ENCODE measurements around the gene CHTOP.

Gene CHTOP

DNA sequence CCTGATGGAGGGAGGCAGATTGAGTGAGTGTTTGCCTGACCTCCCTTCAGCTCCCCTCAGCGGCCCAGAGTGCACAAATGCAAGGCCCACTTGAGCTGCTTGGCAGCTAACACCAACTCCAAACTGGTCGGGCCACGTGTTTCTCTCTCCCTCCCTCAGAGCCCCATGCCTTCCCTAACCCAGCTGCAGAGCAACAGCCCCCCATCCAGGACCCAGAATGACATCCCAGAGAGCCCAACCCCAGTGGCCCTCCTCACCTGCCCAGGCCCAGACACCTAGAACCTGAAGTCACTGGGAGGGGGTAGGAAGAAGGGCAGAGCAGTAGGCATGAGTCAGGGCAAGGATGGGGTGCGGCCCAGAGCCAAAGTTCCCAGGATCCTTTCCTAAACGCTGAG, 17.0 kb upstream of the CHTOP start:
- H3K27ac ChIP-seq: no peak overlapping the region
- TF ChIP-seq, protein P1, sequence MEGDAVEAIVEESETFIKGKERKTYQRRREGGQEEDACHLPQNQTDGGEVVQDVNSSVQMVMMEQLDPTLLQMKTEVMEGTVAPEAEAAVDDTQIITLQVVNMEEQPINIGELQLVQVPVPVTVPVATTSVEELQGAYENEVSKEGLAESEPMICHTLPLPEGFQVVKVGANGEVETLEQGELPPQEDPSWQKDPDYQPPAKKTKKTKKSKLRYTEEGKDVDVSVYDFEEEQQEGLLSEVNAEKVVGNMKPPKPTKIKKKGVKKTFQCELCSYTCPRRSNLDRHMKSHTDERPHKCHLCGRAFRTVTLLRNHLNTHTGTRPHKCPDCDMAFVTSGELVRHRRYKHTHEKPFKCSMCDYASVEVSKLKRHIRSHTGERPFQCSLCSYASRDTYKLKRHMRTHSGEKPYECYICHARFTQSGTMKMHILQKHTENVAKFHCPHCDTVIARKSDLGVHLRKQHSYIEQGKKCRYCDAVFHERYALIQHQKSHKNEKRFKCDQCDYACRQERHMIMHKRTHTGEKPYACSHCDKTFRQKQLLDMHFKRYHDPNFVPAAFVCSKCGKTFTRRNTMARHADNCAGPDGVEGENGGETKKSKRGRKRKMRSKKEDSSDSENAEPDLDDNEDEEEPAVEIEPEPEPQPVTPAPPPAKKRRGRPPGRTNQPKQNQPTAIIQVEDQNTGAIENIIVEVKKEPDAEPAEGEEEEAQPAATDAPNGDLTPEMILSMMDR (IDR thresholded peaks at IDR 0.05): no peak
- TF ChIP-seq ZFX (IDR thresholded peaks at IDR 0.05; ENCODE audit: borderline replicate concordance): no peak

DNA sequence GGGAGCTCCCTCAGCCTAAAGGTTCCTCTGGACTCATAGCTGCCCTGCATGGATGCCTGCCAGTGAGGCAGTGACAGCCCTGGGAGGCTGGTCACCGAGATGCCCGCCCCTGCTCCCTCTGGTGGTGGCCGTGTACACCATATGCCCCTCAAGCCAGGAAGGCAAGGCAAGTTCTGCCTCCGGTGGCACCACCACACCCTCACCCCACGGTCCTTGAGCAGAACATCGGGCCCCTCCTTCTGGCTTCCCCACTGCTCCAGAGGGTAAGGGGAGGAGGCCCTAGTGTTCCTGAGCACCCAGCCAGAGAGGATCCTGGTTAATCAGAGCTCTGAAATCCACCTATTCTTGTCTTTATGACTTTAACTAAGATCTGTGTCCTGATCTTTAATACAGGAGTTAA, 16.2 kb upstream of the CHTOP start:
- TF ChIP-seq ZFX (IDR thresholded peaks at IDR 0.05; ENCODE audit: borderline replicate concordance): no peak
- TF ChIP-seq, protein P1 (IDR thresholded peaks at IDR 0.05): peak; percentile 75
- H3K27ac ChIP-seq: no peak overlapping the region

DNA sequence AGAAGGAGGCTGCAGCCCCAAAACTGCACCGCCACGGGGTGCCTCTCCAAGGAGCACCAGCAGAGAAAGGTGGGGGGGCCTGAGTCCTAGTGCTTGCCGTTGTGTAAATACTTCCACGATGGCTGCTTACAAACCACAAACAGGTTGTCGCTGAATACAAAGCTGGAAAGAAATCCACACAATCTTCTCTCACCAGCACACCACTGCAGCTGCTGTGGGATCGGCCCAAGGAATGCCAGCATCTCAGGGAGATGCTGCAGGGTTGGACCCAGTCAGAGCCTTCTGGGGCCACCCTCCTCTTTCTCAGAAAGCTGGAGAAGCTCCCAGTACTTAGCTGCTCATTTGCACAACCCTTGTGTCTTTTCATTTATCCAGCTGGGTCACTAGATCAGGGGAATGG, 14.7 kb upstream of the CHTOP start:
- no peak for TF ChIP-seq ZFX (IDR thresholded peaks at IDR 0.05; ENCODE audit: borderline replicate concordance)
- TF ChIP-seq, protein P1 (IDR thresholded peaks at IDR 0.05): no peak
- H3K27ac ChIP-seq: no peak overlapping the region

DNA sequence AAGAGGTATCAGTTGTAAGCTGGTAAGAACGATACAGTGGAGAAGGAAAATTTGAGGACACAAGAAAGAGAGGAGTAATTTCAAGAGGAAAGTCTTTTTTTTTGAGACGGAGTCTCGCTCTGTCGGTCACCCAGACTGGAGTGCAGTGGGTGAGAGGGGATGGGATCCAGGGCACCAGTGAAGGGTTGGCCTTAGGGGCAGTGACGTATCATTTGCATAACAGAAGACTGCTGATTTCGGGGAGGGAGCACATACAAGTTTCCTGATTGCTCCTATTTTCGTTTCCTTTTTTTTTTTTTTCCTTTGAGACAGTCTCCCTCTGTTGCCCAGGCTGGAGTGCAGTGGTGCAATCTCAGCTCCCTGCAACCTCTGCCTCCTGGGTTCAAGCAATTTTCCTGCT, 10.8 kb upstream of the CHTOP start:
- no peak for TF ChIP-seq ZFX (IDR thresholded peaks at IDR 0.05; ENCODE audit: borderline replicate concordance)
- TF ChIP-seq, protein P1 (IDR thresholded peaks at IDR 0.05): no peak
- no peak overlapping the region for H3K27ac ChIP-seq

DNA sequence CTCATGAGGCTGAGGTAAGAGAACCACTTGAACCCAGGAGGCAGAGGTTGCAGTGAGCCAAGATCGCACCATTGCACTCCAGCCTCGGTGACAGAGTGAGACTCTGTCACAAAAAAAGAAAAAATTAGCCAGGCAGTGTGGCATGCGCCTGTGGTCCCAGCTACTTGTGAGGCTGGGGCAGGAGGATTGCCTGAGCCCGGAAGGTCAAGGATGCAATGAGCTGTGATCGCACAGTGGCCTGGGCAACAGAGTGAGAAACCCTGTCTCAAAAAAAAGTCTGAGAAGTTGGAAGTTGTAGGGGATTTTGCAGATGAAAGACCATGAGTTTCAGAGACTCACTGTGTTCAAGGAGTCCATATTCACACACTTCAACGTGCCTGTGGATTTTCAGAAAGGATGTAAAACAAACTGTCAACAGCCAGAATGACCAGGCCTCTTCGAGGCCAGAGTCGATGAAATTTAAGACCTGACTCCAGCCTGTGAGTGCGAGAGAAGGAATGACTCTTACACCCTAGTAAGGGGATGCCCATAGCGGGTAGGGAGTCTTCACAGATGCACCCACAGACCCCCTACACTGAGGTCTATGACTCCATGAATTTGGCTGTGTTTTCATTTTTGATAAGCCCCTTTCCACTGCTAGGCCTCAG, 8.8 kb upstream of the CHTOP start:
- no peak overlapping the region for H3K27ac ChIP-seq
- TF ChIP-seq ZFX (IDR thresholded peaks at IDR 0.05; ENCODE audit: borderline replicate concordance): no peak
- TF ChIP-seq, protein P1 (IDR thresholded peaks at IDR 0.05): no peak

DNA sequence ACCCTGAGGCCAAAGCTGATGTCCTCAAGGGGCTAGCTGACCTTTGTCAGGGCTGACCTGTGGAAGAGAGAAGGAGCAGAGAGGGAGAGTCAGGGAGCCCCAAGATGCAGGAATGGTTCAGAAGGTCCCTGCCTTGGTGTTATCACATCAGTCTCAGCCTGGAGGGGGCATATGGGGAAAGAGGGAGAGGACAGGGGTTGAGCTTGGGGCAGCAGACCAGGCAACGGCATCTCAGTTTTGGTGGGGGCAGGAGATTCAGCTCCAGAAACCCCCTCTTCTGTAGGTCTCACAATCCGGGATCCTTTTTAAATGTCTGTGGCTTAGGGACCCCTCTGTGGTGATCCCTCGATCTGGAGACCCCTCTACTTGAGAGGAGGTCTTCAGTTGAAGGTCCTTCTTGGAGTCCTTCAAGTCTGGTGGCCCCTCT, 7.4 kb upstream of the CHTOP start:
- peak overlapping the region; percentile 88 for H3K27ac ChIP-seq
- TF ChIP-seq, protein P1 (IDR thresholded peaks at IDR 0.05): no peak
- TF ChIP-seq ZFX (IDR thresholded peaks at IDR 0.05; ENCODE audit: borderline replicate concordance): no peak

DNA sequence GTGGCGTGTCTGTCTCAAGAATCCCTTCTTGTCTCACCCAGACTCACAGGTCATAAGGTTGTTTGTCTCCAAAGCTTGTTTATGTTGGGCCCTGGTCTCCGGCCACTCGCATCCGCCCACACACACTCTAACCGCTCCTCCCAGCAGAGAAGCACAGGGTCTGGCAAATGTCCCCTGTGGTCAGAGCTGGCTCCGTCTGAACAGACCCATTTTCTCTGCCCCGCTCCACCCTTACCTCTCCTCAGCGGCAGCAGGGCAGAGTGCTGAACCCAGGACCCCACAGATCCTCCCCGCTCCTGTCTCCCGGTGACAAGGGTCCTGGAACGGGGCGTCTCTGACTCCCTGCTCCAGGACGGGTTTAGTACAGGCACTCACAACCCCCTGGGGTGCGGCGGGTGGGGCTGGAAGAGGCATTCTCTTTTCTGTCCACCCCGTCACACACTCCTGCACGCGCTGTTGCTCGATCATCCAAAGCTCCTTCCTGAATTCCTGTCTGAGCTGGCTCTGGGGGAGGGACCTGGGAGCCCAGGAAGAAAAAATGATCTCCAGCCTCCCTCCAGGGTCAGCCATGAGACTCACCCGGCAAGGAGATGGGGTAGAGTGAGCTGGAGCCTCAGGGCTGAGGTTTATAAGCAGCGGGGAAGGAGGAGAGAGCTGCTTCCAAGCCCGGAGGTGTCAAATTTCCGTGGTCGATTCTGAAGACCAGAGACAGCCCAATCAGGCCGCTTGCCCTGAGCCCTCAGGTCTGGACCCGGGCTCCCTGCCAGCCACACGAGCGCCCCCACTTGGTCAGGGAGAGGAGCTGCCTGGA, 6.8 kb upstream of the CHTOP start, which contains the start of gene S100A13:
S100A13 (minus strand) TSS at position 602 of the 811 bp plus-strand sequence. CDS start 1,033 bp downstream, outside the sequence.
- H3K27ac ChIP-seq: peak within 1 kb of the TSS; percentile 88
- no peak for TF ChIP-seq ZFX (IDR thresholded peaks at IDR 0.05; ENCODE audit: borderline replicate concordance)
- TF ChIP-seq, protein P1 (IDR thresholded peaks at IDR 0.05): peak; percentile 93

Measured in 22Rv1 (cell line).